Fibroblast of peridontal ligament (primary cell): ENCODE measurements around the gene GRB10.

Experiments used
- DNase-seq: peaks from one replicate; pipeline ENCODE4 v3.0.0-alpha.2; 2010; ENCODE audit errors: extremely low read depth

The GRB10 gene

DNA sequence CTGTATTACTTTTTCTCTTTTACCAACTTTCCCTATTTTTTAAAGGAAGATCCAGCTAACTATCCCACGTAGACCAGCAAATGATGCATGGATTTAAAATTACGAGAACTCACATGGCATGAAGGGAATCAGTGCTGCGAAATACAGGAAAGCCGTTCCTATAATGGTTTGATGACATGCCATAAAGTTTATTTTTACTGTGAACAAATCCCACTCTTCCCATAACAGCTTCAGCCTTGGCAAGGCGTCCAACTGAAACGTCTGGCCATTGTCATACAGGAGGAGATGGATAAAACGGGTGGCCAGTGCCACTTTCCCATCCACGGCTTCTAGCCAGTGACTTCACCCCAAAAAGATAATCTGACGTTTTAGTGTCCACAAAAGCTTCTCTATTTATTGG is 111.3 kb downstream of the GRB10 start:
- no peak for DNase-seq

DNA sequence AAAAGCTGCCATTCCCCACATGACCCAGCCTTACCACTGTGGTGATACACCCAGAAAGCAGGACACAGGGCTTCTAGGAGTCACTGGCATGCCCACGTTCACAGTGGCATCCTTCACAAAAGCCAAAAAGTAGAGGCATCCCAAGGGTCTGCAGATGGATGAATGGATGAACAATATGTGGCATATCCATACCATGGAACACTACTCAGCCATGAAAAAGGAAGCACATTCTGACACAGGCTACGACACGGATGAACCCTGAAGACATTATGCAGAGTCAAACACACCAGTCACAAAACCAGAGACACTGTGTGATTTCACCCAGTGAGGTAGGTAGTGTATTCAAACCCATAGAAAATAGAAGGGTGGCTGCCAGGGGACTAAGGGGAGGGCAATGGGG is 112.8 kb downstream of the GRB10 start:
- DNase-seq, result no peak

DNA sequence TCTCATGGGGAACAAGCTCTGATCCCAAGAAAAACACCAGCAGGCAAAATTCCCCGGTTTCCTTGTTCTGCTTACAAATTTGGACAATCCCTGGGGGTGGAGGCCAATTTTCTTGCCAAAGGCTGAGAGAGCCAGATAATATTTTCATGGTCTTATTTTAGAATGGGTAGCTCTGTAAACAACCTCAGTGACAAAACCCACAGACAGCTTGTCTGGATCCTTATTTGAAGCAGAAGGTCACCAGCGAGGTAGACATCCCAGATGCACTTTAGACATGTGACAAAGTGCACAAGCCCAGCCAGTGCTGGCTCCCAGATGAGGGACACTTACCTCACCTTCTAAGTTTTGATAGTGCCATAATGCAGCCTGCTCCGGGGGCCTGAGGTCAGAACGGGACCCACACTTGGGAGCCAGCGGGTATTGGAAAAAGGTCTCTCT is 114.9 kb downstream of the GRB10 start:
- peak; percentile 30 for DNase-seq

GRCh38 chr7:50667338-50667737 is 115.4 kb downstream of the GRB10 start:
- DNase-seq, result peak; percentile 5

GRCh38 chr7:50666124-50666496 is 116.6 kb downstream of the GRB10 start:
- no peak for DNase-seq

GRCh38 chr7:50665403-50666123 is 117.1 kb downstream of the GRB10 start:
- DNase-seq, result peak; percentile 4

DNA sequence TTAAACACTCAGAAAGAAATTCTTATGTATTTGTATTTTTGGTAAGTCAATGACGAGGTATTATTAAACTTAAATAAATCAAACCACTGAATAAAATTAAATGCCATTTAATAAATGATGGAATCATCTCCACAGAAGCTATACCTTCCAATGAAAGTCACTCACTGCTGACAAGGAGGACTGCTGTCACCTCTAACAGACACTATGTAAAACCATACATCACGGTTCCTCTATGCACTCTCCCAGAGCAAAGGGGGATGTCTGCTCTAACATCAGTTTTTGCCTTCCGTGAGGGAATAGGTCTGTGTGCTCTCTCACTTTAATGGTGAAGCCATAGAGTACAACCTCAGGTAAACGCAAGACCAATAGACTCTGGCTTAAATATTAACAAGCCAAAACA is 117.8 kb downstream of the GRB10 start:
- DNase-seq, result no peak

GRCh38 chr7:50664461-50664922 is 118.2 kb downstream of the GRB10 start:
- peak; percentile 26 for DNase-seq

GRCh38 chr7:50663396-50664102 is 119.1 kb downstream of the GRB10 start:
- DNase-seq, result no peak

- no peak for DNase-seq
Observed at GRCh38 chr7:50662996-50663395, 119.7 kb downstream of the GRB10 start.

GRCh38 chr7:50662041-50662694 is 120.5 kb downstream of the GRB10 start:
- no peak for DNase-seq

DNA sequence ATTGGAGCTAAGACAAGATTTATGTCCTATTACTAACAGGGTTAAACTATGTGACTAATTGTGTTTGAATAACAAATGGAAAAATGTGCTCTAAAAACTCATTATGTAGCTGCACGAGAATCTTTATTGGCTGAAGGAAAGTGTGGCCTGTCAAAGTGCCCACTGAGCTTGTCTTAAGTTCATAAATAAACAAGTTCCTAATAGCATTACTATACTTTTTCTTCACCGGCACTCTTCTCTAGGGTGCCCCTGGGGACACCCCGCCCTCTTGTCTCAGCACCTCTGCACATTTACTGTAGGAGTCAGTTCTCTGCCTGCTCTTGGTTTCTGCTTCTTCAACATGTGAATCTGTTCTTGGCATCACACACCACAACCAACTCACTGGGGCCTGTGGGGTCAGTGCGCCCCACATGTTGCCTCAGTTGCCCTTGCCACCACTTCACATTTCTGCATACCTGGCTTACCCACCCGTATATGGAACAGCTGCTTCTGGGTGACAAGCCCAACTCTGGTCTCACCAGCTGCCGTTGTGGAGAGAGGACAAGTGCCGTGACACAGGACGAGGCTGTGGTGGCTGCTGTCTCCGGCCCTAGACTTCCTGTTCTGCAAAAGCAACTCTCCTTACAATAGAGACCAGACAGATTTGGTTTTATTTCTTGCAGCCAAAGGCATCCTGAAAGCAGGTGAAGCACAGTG is 121.2 kb downstream of the GRB10 start:
- no peak for DNase-seq

DNA sequence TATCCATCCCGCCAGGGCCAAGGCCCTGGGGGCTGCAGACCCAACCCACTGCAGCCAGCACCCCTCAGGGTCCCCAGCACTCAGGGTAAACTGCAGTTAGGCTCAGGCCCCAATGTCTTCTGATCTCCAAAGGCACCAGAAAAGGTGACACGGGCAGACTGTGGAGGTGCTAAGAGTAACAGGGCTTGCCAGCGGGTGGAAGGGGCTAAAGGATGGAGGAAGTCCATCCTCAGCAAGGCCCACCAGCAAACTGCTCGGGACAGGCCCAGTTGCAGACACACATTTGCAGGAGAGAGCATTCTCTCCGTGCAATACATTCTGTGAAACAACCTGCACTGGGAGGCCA is 121.9 kb downstream of the GRB10 start:
- no peak for DNase-seq

GRCh38 chr7:50660040-50660829 is 122.5 kb downstream of the GRB10 start:
- DNase-seq, result no peak

- no peak for DNase-seq
Observed at GRCh38 chr7:50659329-50659965, 123.2 kb downstream of the GRB10 start.

GRCh38 chr7:50658696-50659095 is 124.0 kb downstream of the GRB10 start:
- DNase-seq, result no peak

DNA sequence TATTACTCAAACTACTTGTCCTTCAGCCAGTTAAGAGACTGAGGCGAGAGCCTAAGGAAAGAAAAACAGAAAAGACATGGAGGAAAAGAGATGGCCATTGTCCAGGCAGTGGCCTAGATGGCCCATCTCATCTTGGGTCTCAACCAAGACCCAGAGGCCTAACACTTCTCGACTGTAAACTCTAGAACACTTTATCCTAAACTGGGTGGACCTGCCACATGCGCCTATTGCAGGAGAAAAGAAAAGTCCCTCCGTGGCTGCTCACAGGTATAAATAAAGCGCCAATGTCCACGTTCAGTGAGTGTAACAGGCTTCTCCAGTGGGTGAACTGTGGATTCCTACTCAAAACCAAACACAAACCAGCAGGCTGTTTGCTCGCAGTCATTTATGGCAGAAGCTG is 124.8 kb downstream of the GRB10 start:
- no peak for DNase-seq

DNA sequence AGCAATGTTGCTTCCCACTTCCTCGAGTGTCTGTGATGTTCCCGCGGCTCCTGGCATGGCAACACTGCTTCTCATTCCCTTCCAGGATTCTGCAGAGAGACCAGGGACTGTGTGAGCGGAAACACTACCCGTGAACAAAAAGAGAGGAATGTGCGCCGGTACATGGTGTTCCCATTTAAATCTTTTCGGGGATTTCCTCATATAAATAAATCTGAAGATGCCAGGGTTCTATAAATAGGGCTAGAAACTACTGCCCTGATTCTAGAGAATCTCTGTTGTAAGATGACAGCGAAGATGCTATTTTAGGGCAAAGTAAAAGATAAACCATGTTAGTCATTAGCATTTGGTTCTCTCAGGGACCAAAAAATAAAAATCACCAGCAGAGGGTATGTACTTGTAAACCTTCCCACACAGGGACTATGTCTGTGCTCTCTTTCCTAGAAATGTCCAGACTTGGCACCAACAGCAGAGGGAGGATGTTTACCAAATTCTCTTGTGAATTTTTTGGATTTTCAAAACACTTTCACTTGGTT is 125.3 kb downstream of the GRB10 start:
- DNase-seq, result peak; percentile 50

GRCh38 chr7:50656141-50656895 is 126.4 kb downstream of the GRB10 start:
- no peak for DNase-seq

DNA sequence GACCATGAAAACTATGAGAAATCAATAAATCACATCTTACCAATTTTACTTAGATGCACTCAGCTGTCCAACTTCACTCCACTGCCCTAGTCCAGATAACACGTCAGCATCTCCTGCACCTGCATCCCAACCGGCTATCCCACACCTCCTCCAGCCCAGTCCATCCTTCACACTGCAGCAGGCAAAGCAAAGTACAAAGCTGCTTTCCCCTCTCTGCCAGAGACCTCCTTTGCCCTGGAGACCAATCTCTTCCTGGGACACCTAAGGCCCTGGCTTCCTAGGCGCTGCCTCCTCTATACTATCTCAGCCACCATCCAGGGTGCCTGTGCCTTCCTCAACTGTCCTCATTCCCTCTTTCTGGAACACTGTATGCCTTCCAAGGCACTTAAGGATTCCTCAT is 127.2 kb downstream of the GRB10 start:
- DNase-seq, result no peak
